ENCODE measurements around the gene SLC46A3.

Gene SLC46A3

DNA sequence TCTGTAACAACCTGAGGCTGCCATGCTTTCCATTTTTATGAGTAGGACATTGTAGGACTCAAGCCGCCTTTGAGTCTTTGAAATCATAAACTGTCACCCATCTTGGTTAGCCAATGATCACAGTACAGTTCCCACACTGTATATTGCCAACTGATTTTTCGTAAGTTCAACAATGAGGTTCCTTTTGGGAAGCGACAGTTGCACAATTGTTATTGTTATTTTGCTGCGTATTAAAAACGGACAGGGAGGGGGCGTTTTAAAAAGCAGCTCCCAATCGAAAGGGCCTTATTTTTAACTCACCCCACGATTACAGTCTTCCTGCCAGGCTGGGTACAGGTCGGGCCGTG, 601 bp downstream of the SLC46A3 start:
- Histone ChIP-seq H2AFZ (ENCODE audit: low read depth, low read length) (peak overlapping the region; percentile 90), H3K36me3 (ENCODE audit: insufficient read depth, low read length) (peaks cover 10% of the 10 kb centered on the region), H3K4me1 (ENCODE audit: insufficient read depth, low read length) (peaks cover 32% of the 10 kb centered on the region), H3K27ac (ENCODE audit: low read length) (peak overlapping the region; percentile 72), H3K79me2 (ENCODE audit: insufficient read depth, low read length) (peaks cover 6% of the 10 kb centered on the region), H3K9me3 (ENCODE audit: insufficient read depth, low read length, severe bottlenecking) (no peaks in the 10 kb centered on the region), H3K4me2 (ENCODE audit: insufficient read depth, low read length) (peak overlapping the region; percentile 87), H4K20me1 (ENCODE audit: insufficient read depth, low read length) (no peaks in the 10 kb centered on the region), H3K27me3 (ENCODE audit: insufficient read depth, low read length, poor library complexity) (no peaks in the 10 kb centered on the region), H3K9ac (ENCODE audit: low read depth, low read length) (peak overlapping the region; percentile 74), H3K4me3 (ENCODE audit: low read depth in 1 of 2, low read length in 2 of 2) (peak overlapping the region; percentile 71 to 87)
- DNase-seq (no peak), ATAC-seq (ENCODE audit: insufficient read depth, low read depth) (no peak)
- no peak for TF ChIP-seq EZH2 (IDR thresholded peaks at IDR 0.05; ENCODE audit: borderline replicate concordance, low read depth, low read length, severe bottlenecking)
- TF ChIP-seq, protein P1, sequence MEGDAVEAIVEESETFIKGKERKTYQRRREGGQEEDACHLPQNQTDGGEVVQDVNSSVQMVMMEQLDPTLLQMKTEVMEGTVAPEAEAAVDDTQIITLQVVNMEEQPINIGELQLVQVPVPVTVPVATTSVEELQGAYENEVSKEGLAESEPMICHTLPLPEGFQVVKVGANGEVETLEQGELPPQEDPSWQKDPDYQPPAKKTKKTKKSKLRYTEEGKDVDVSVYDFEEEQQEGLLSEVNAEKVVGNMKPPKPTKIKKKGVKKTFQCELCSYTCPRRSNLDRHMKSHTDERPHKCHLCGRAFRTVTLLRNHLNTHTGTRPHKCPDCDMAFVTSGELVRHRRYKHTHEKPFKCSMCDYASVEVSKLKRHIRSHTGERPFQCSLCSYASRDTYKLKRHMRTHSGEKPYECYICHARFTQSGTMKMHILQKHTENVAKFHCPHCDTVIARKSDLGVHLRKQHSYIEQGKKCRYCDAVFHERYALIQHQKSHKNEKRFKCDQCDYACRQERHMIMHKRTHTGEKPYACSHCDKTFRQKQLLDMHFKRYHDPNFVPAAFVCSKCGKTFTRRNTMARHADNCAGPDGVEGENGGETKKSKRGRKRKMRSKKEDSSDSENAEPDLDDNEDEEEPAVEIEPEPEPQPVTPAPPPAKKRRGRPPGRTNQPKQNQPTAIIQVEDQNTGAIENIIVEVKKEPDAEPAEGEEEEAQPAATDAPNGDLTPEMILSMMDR (IDR thresholded peaks at IDR 0.05; ENCODE audit: borderline replicate concordance, extremely low read depth, low read length, poor library complexity, severe bottlenecking) = no peak

DNA sequence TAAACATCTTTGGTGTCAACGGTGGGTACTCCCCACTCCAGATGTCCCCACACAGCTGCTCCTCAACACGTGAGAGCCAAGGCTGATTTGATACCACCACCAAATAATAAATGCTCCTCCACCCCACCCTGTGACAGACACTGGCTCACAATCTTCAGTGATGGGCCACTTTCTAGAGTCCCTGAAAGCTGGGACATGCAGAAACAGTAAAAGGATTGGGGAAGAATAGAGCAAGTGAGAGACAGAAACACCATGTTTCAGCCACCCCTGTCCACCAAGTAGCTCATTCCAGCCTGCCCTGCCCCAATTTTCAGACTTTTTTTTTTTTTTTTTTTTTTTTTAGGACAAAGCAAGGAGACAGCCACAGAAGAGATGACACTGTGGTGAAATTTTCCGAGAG, 1.6 kb downstream of the SLC46A3 start:
- Histone ChIP-seq H3K79me2 (ENCODE audit: insufficient read depth, low read length) (peaks cover 6% of the 10 kb centered on the region), H3K4me2 (ENCODE audit: insufficient read depth, low read length) (peak overlapping the region; percentile 87), H4K20me1 (ENCODE audit: insufficient read depth, low read length) (no peaks in the 10 kb centered on the region), H2AFZ (ENCODE audit: low read depth, low read length) (no peak overlapping the region), H3K4me1 (ENCODE audit: insufficient read depth, low read length) (peaks cover 32% of the 10 kb centered on the region), H3K9me3 (ENCODE audit: insufficient read depth, low read length, severe bottlenecking) (no peaks in the 10 kb centered on the region), H3K9ac (ENCODE audit: low read depth, low read length) (0 out of 2 replicates have a peak overlapping the region, but pooled peaks have one; percentile 6), H3K27me3 (ENCODE audit: insufficient read depth, low read length, poor library complexity) (no peaks in the 10 kb centered on the region), H3K27ac (ENCODE audit: low read length) (no peak overlapping the region), H3K4me3 (ENCODE audit: low read depth in 1 of 2, low read length in 2 of 2) (peak overlapping the region in 1 of 2 experiments; percentile 87; a peak in 1 of 4 replicates), H3K36me3 (ENCODE audit: insufficient read depth, low read length) (peaks cover 10% of the 10 kb centered on the region)
- no peak for TF ChIP-seq EZH2 (IDR thresholded peaks at IDR 0.05; ENCODE audit: borderline replicate concordance, low read depth, low read length, severe bottlenecking)
- TF ChIP-seq, protein P1 (IDR thresholded peaks at IDR 0.05; ENCODE audit: borderline replicate concordance, extremely low read depth, low read length, poor library complexity, severe bottlenecking) = no peak
- no peak for ATAC-seq (ENCODE audit: insufficient read depth, low read depth)
- no peak for DNase-seq

DNA sequence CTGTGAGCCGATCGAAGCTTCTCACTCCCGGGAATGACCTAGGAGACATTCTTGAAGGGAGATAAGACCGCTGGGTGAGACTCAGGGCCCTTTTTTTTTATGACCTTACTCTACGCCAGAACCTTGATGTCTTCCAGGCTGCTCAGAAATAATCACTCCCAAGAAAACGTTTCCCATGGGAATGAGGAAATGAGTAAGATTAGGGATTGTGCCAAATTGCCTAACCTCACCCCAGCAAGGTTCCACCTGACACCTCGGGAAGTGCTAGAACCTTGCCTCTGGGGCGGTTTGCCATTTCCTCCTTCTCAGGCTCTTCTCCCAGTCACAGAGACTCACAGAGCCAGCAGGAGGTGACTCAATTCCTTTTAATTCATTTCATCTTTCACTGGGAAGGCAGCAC, 2.3 kb downstream of the SLC46A3 start:
- H3K4me3 ChIP-seq (ENCODE audit: low read depth in 1 of 2, low read length in 2 of 2) = no peak overlapping the region
- ATAC-seq (ENCODE audit: insufficient read depth, low read depth) (no peak), DNase-seq (no peak)
- H3K27me3 ChIP-seq (ENCODE audit: insufficient read depth, low read length, poor library complexity) = no peaks in the 10 kb centered on the region
- no peak overlapping the region for H2AFZ ChIP-seq (ENCODE audit: low read depth, low read length)
- TF ChIP-seq, protein P1 (IDR thresholded peaks at IDR 0.05; ENCODE audit: borderline replicate concordance, extremely low read depth, low read length, poor library complexity, severe bottlenecking) = no peak
- no peak for TF ChIP-seq EZH2 (IDR thresholded peaks at IDR 0.05; ENCODE audit: borderline replicate concordance, low read depth, low read length, severe bottlenecking)
- no peak overlapping the region for H3K9ac ChIP-seq (ENCODE audit: low read depth, low read length)
- peaks cover 14% of the 10 kb centered on the region for H3K36me3 ChIP-seq (ENCODE audit: insufficient read depth, low read length)
- H4K20me1 ChIP-seq (ENCODE audit: insufficient read depth, low read length) = no peaks in the 10 kb centered on the region
- H3K9me3 ChIP-seq (ENCODE audit: insufficient read depth, low read length, severe bottlenecking) = no peaks in the 10 kb centered on the region
- peaks cover 6% of the 10 kb centered on the region for H3K79me2 ChIP-seq (ENCODE audit: insufficient read depth, low read length)
- H3K4me1 ChIP-seq (ENCODE audit: insufficient read depth, low read length) = peaks cover 32% of the 10 kb centered on the region
- 0 out of 2 replicates have a peak overlapping the region, but pooled peaks have one; percentile 87 for H3K4me2 ChIP-seq (ENCODE audit: insufficient read depth, low read length)
- no peak overlapping the region for H3K27ac ChIP-seq (ENCODE audit: low read length)

DNA sequence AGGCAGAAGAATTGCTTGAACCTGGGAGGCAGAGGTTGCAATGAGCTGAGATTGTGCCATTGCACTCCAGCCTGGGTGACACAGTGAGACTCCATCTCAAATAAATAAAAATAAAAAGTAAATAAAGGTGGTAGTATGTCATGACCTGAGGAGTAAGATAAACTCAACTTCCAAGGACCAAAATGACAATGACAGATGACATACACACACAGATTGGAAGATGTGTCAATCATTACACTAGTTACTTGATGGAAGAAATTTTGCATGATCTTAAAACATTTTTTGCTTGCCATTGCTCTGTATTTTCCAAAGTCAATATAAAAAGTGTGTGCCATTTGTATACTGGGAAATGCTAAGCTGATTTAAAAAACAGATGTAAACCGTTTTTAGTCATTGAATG, 4.1 kb downstream of the SLC46A3 start:
- H3K36me3 ChIP-seq (ENCODE audit: insufficient read depth, low read length) = peaks cover 20% of the 10 kb centered on the region
- H3K9me3 ChIP-seq (ENCODE audit: insufficient read depth, low read length, severe bottlenecking) = no peaks in the 10 kb centered on the region
- H3K4me1 ChIP-seq (ENCODE audit: insufficient read depth, low read length) = peaks cover 28% of the 10 kb centered on the region
- H3K4me3 ChIP-seq (ENCODE audit: low read depth in 1 of 2, low read length in 2 of 2) = no peak overlapping the region
- H4K20me1 ChIP-seq (ENCODE audit: insufficient read depth, low read length) = no peaks in the 10 kb centered on the region
- no peak overlapping the region for H3K9ac ChIP-seq (ENCODE audit: low read depth, low read length)
- H3K27ac ChIP-seq (ENCODE audit: low read length) = no peak overlapping the region
- ATAC-seq (ENCODE audit: insufficient read depth, low read depth) = no peak
- no peak overlapping the region for H3K4me2 ChIP-seq (ENCODE audit: insufficient read depth, low read length)
- no peak for DNase-seq
- no peaks in the 10 kb centered on the region for H3K27me3 ChIP-seq (ENCODE audit: insufficient read depth, low read length, poor library complexity)
- peaks cover 6% of the 10 kb centered on the region for H3K79me2 ChIP-seq (ENCODE audit: insufficient read depth, low read length)
- no peak for TF ChIP-seq EZH2 (IDR thresholded peaks at IDR 0.05; ENCODE audit: borderline replicate concordance, low read depth, low read length, severe bottlenecking)
- TF ChIP-seq, protein P1 (IDR thresholded peaks at IDR 0.05; ENCODE audit: borderline replicate concordance, extremely low read depth, low read length, poor library complexity, severe bottlenecking) = no peak
- no peak overlapping the region for H2AFZ ChIP-seq (ENCODE audit: low read depth, low read length)

Data from DND-41 (cell line).